ENCODE results near the gene WDTC1. TPM values are rescaled to one million over a fixed set of nuclear protein-coding genes. Genes with fewer than 3 reads are reported as not detected.
"Not testable (repeated sequence)": the region's sequence is repeated elsewhere in the genome, so short reads cannot be mapped to it uniquely, and the experiment has no call there.

Gene WDTC1
- total RNA-seq, 4 donors from 2014 or later = 24.8 to 38.1 (median 27.1) TPM

- TF ChIP-seq CTCF (IDR thresholded peaks at IDR 0.05) = peak in 1 of 3 donors; percentile 29
- DNase-seq (ENCODE audit: low spot score) = peak; percentile 100
- ATAC-seq (ENCODE audit: low FRiP score) = peak; percentile 71
These were observed 50.2 kb downstream of the WDTC1 start for GRCh38 chr1:27284425-27285273.

- DNase-seq (ENCODE audit: low spot score) (no peak), ATAC-seq (ENCODE audit: low FRiP score) (no peak)
- no peak for TF ChIP-seq CTCF (IDR thresholded peaks at IDR 0.05)
These were observed 50.8 kb downstream of the WDTC1 start for GRCh38 chr1:27285274-27285660.

GRCh38 chr1:27285821-27286220 is 51.4 kb downstream of the WDTC1 start:
- not testable (repeated sequence) for DNase-seq (ENCODE audit: low spot score); ATAC-seq (ENCODE audit: low FRiP score)

GRCh38 chr1:27289125-27289524 is 54.7 kb downstream of the WDTC1 start:
- not testable (repeated sequence) for ATAC-seq (ENCODE audit: low FRiP score); DNase-seq (ENCODE audit: low spot score)

GRCh38 chr1:27290581-27290980 is 56.1 kb downstream of the WDTC1 start:
- no peak for TF ChIP-seq CTCF (IDR thresholded peaks at IDR 0.05)
- no peak for DNase-seq (ENCODE audit: low spot score)
- no peak for ATAC-seq (ENCODE audit: low FRiP score)

- TF ChIP-seq CTCF (IDR thresholded peaks at IDR 0.05) = no peak
- DNase-seq (ENCODE audit: low spot score) = no peak
- no peak for ATAC-seq (ENCODE audit: low FRiP score)
These were observed 57.7 kb downstream of the WDTC1 start for GRCh38 chr1:27292106-27292505.

GRCh38 chr1:27293915-27294314 is 59.5 kb downstream of the WDTC1 start:
- ATAC-seq (ENCODE audit: low FRiP score) = no peak
- DNase-seq (ENCODE audit: low spot score) = no peak
- no peak for TF ChIP-seq CTCF (IDR thresholded peaks at IDR 0.05)

- ATAC-seq (ENCODE audit: low FRiP score) = no peak
- no peak for TF ChIP-seq CTCF (IDR thresholded peaks at IDR 0.05)
- DNase-seq (ENCODE audit: low spot score) = peak; percentile 65
These were observed 62.4 kb downstream of the WDTC1 start for GRCh38 chr1:27296773-27297291.
